ENCODE measurements around the gene P2RX3.
A peak's percentile ranks its signal among the peaks of the same experiment; 100 is the strongest.
"Not testable (repeated sequence)": the region's sequence is repeated elsewhere in the genome, so short reads cannot be mapped to it uniquely, and the experiment has no call there.

P2RX3 gene

DNA sequence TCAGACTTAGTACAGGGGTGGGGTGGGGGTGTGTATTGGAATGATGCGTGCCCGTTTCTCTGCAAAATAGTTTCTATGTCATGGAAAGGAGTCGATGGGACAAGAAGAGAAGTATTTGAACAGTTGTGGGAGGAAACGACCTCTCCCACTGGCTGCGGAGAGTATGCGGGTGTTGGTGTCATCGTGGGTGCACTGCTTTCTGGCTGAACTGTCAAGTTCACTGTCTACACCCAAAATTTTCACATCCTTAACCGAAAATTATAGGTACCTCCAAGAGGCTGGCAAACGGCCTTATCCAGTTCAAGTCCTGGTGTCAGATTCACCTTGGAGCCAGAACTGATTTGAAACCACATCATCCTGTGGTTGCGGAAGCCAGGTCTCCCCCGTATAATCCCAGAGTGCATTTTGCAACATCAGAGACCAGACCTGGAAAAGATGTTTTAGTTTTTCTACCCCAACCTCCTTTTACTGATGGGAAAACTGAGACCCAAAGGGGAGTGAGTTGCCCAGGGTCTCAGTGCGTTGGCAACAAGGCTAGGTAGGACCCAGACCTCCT, 2.0 kb upstream of the P2RX3 start:
- Histone ChIP-seq H3K4me3 (peak overlapping the region; percentile 97), H3K27ac (peak overlapping the region; percentile 83 to 97)
- no peak for DNase-seq (ENCODE audit: low spot score)
- TF ChIP-seq CTCF (IDR thresholded peaks at IDR 0.05), result no peak

DNA sequence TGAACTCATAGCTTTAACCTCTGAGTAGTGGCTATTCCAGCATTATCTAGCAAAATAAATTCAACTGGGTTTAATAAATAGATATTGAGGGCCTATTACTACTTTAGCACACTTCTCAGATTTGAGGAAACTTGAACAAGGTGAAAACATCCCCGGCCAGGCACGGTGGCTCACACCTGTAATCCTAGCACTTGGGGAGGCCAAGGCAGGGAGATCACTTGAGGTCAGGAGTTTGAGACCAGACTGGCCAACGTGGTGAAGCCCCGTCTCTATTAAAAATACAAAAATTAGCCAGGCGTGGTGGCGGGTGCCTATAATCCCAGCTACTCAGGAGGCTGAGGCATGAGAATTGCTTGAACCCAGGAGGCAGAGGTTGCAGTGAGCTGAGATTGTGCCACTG, 1.3 kb upstream of the P2RX3 start:
- not testable (repeated sequence) for DNase-seq (ENCODE audit: low spot score); H3K27ac ChIP-seq; H3K4me3 ChIP-seq

GRCh38 chr11:57339328-57339727, 1.2 kb downstream of the P2RX3 start:
- H3K27ac ChIP-seq, result no peak overlapping the region
- H3K4me3 ChIP-seq, result no peak overlapping the region
- no peak for TF ChIP-seq CTCF (IDR thresholded peaks at IDR 0.05)
- DNase-seq (ENCODE audit: low spot score), result no peak

DNA sequence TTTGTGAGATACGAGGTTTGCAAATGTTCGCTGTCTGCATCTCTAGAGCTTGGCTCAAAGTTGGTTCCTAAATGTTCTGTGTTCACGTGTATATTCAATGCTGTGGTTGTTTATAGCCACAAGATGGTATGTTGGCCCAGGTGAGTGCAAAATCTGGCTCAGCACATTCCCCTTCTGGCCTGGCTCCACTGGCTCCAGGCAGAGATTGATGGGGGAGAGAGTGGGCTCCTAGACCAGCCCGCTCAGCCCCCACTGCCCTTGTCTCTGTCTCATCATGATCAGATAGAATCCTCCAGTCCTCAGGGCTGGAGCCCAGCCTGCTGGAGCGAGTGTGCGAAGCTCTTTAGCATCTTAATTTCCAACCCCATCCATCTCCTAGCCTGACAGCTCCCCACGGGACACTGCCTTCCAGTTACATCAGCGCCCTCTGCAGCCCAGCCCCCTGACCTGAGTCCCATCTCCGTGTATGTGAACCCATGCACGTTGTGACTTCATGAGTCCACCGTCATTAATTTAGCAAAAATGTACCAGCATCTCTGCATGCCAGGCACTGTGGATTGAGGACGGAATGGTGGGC, 2.0 kb downstream of the P2RX3 start:
- DNase-seq (ENCODE audit: low spot score), result no peak

DNA sequence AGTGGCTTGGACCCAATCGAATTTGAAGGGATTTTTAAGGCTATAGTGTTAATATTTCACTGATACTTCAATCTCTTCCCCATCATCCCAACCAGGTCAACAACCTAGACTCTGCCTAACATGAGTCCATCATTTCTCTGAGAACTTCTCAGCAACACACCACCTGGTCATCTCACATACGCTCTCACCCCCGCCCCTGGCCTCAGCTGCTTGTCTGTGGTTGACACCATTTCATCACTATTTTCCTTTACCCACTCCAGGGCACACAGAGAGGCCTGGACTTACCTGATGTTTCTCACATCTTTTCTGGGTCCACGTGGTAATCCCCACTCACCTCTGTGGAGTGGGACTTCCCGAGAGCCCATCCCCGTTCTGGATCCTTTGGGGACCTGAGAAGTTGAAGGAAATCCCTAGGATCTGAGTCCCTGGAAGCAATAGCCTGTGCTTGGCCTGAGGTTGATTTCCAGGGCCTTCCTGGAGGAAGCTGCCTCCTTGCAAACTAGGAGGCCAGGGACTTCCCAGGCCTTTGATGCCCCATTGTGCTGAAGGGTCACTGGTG, 3.2 kb downstream of the P2RX3 start:
- no peak for DNase-seq (ENCODE audit: low spot score)
- Histone ChIP-seq H3K4me3 (no peak overlapping the region), H3K27ac (no peak overlapping the region)
- no peak for TF ChIP-seq CTCF (IDR thresholded peaks at IDR 0.05)

More for the DNA sequence above, 2.0 kb downstream of the P2RX3 start:
- Histone ChIP-seq H3K27ac (no peak overlapping the region), H3K4me3 (no peak overlapping the region)
- no peak for TF ChIP-seq CTCF (IDR thresholded peaks at IDR 0.05)

DNA sequence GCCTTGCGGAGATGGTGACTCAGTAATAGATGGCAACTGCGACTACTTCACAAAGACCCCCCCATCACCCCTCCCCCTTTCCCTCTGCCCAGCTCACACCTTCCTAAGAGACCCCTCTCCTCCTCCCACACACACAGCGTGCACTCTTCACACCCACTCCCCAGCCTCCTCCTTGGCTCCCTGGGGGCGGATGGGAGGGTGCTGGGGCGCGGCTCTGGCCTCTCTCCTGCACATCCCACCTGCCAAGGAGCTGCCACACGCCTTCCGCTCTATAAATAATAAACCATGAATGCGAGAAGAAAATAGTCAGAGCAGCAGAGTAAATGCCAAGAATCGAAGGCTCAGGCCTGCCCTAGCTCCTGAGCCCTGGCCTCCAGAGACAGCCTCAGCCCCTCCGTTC, 4.5 kb downstream of the P2RX3 start:
- Histone ChIP-seq H3K4me3 (no peak overlapping the region), H3K27ac (no peak overlapping the region)
- no peak for TF ChIP-seq CTCF (IDR thresholded peaks at IDR 0.05)
- DNase-seq (ENCODE audit: low spot score), result no peak

DNA sequence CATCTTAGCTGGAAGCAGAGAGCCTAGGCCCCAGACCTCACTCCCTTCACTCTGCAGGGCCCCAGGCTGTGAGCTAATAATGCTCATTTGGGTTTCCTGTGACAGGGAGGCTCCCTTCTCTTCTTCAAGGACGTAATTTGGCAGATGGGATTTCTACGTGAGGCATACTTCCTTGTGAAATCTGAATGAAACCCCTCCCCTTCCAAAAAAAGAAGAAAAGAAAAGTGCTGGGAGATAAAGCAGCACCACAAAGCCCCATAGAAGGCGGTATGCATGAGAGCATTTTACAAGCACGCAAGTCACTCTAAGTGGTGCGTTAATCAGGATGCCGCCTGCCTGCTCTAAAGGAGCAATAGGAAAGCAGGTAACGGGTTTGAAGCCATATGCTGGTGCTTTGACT, 5.7 kb downstream of the P2RX3 start:
- H3K4me3 ChIP-seq, result no peak overlapping the region
- H3K27ac ChIP-seq, result no peak overlapping the region
- DNase-seq (ENCODE audit: low spot score), result no peak
- no peak for TF ChIP-seq CTCF (IDR thresholded peaks at IDR 0.05)

Measured in coronary artery (tissue), 2 donors.